Measurements from ENCODE around the gene GATB. TPM values are rescaled to one million over a fixed set of nuclear protein-coding genes. Genes with fewer than 3 reads are reported as not detected.
"Not testable (repeated sequence)": the region's sequence is repeated elsewhere in the genome, so short reads cannot be mapped to it uniquely, and the experiment has no call there.

The GATB gene
- total RNA-seq, 4 donors from 2014 or later: 34.3 to 66.3 (median 47.2) TPM

GRCh38 chr4:151744614-151745013 is 16.2 kb downstream of the GATB start:
- TF ChIP-seq EP300 (IDR thresholded peaks at IDR 0.05) (no peak), POLR2A (IDR thresholded peaks at IDR 0.05) (no peak), POLR2AphosphoS5 (IDR thresholded peaks at IDR 0.05) (no peak), CTCF (IDR thresholded peaks at IDR 0.05) (no peak)
- DNase-seq (ENCODE audit: low spot score in 2 of 2): no peak
- Histone ChIP-seq H3K4me3 (no peak overlapping the region), H3K4me1 (no peaks in the 10 kb centered on the region), H3K36me3 (peaks cover 6% of the 10 kb centered on the region), H3K27me3 (no peaks in the 10 kb centered on the region), H3K9me3 (no peaks in the 10 kb centered on the region), H3K27ac (no peak overlapping the region)
- WGBS: 33% methylated on average over 1 of the region's 1 CpG

GRCh38 chr4:151743894-151744293 is 16.9 kb downstream of the GATB start:
- peaks cover 6% of the 10 kb centered on the region for H3K36me3 ChIP-seq
- no peak overlapping the region for H3K27ac ChIP-seq
- TF ChIP-seq POLR2A (IDR thresholded peaks at IDR 0.05) (no peak), EP300 (IDR thresholded peaks at IDR 0.05) (no peak), CTCF (IDR thresholded peaks at IDR 0.05) (no peak), POLR2AphosphoS5 (IDR thresholded peaks at IDR 0.05) (no peak)

GRCh38 chr4:151743128-151743854 is 17.5 kb downstream of the GATB start:
- 95% methylated on average over 3 of the region's 3 CpGs for WGBS
- Histone ChIP-seq H3K27ac (no peak overlapping the region), H3K9me3 (no peaks in the 10 kb centered on the region), H3K27me3 (no peaks in the 10 kb centered on the region), H3K4me1 (no peaks in the 10 kb centered on the region), H3K36me3 (peaks cover 6% of the 10 kb centered on the region), H3K4me3 (no peak overlapping the region)
- TF ChIP-seq EP300 (IDR thresholded peaks at IDR 0.05) (no peak), POLR2AphosphoS5 (IDR thresholded peaks at IDR 0.05) (no peak), CTCF (IDR thresholded peaks at IDR 0.05) (no peak), POLR2A (IDR thresholded peaks at IDR 0.05) (no peak)
- DNase-seq (ENCODE audit: low spot score in 2 of 2): no peak

More at GRCh38 chr4:151743894-151744293, 16.9 kb downstream of the GATB start:
- no peak overlapping the region for H3K4me3 ChIP-seq
- H3K4me1 ChIP-seq: no peaks in the 10 kb centered on the region
- H3K27me3 ChIP-seq: no peaks in the 10 kb centered on the region
- H3K9me3 ChIP-seq: no peaks in the 10 kb centered on the region
- DNase-seq (ENCODE audit: low spot score in 2 of 2): no peak
- 95% methylated on average over 4 of the region's 4 CpGs for WGBS

GRCh38 chr4:151738720-151739517 is 21.9 kb downstream of the GATB start:
- Histone ChIP-seq H3K9me3 (peaks cover 15% of the 10 kb centered on the region), H3K36me3 (no peaks in the 10 kb centered on the region), H3K4me3 (no peak overlapping the region), H3K27ac (no peak overlapping the region), H3K4me1 (no peaks in the 10 kb centered on the region), H3K27me3 (no peaks in the 10 kb centered on the region)
- no peak for DNase-seq (ENCODE audit: low spot score in 2 of 2)
- TF ChIP-seq POLR2A (IDR thresholded peaks at IDR 0.05): no peak
- no peak for TF ChIP-seq CTCF (IDR thresholded peaks at IDR 0.05)
- TF ChIP-seq POLR2AphosphoS5 (IDR thresholded peaks at IDR 0.05): no peak
- TF ChIP-seq EP300 (IDR thresholded peaks at IDR 0.05): no peak
- 94% methylated on average over 8 of the region's 8 CpGs for WGBS

GRCh38 chr4:151736852-151737251 is 24.0 kb downstream of the GATB start:
- peaks cover 15% of the 10 kb centered on the region for H3K9me3 ChIP-seq
- H3K4me3 ChIP-seq; DNase-seq (ENCODE audit: low spot score in 2 of 2); H3K27ac ChIP-seq; H3K36me3 ChIP-seq; H3K27me3 ChIP-seq; H3K4me1 ChIP-seq: not testable (repeated sequence)
- WGBS: 98% methylated on average over 2 of the region's 2 CpGs
